ENCODE data around the gene DENND4A.

The DENND4A gene

DNA sequence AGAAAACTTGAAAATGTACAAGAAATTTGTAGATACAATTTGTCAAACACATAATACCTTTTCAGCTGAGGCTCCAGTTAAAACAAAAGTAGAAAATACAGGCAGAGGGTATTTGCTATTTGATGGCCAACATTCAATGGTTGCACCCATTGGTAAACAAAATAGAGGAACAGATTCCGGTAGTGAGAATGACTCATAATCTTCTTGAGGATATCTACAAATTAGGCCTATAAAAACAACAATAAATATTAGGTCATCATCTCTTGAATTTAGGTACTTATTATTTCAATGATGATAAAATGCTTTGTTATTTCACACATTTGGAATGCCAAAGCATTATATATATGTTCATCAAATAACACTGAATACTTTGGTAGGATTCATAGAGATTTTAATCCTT is 53.4 kb downstream of the DENND4A start (continued):
- TF ChIP-seq SETDB1 (IDR thresholded peaks at IDR 0.05; ENCODE audit: insufficient read length, low read length), result no peak
- TF ChIP-seq SP7 (tag by site-specific recombination; IDR thresholded peaks at IDR 0.05), result peak; percentile 58
- TF ChIP-seq ZNF398 (tag by site-specific recombination; IDR thresholded peaks at IDR 0.05), result 0 out of 2 replicates have a peak, but pooled peaks have one; percentile 6
- no peak for TF ChIP-seq PRDM4 (tag by site-specific recombination; IDR thresholded peaks at IDR 0.05)
- no peak for TF ChIP-seq ZNF626 (tag by site-specific recombination; IDR thresholded peaks at IDR 0.05)
- TF ChIP-seq BCL6B (tag by site-specific recombination; IDR thresholded peaks at IDR 0.05), result no peak
- no peak for TF ChIP-seq ZNF670 (tag by site-specific recombination; IDR thresholded peaks at IDR 0.05; ENCODE audit: low read depth)
- TF ChIP-seq ZNF23 (tag by site-specific recombination; IDR thresholded peaks at IDR 0.05; ENCODE audit: borderline replicate concordance), result no peak
- TF ChIP-seq, protein P1, sequence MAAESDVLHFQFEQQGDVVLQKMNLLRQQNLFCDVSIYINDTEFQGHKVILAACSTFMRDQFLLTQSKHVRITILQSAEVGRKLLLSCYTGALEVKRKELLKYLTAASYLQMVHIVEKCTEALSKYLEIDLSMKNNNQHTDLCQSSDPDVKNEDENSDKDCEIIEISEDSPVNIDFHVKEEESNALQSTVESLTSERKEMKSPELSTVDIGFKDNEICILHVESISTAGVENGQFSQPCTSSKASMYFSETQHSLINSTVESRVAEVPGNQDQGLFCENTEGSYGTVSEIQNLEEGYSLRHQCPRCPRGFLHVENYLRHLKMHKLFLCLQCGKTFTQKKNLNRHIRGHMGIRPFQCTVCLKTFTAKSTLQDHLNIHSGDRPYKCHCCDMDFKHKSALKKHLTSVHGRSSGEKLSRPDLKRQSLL (tag by site-specific recombination; IDR thresholded peaks at IDR 0.05), result no peak
- TF ChIP-seq ZNF211 (tag by site-specific recombination; IDR thresholded peaks at IDR 0.05; ENCODE audit: low read depth), result no peak
- no peak for TF ChIP-seq YY1 (tag by site-specific recombination; IDR thresholded peaks at IDR 0.05)
- no peak for TF ChIP-seq ZNF18 (tag by site-specific recombination; IDR thresholded peaks at IDR 0.05)
- no peak for TF ChIP-seq ZNF747 (tag by site-specific recombination; IDR thresholded peaks at IDR 0.05)
- TF ChIP-seq ZNF362 (tag by site-specific recombination; IDR thresholded peaks at IDR 0.05), result no peak
- no peak for TF ChIP-seq ZNF488 (tag by site-specific recombination; IDR thresholded peaks at IDR 0.05)
- no peak for TF ChIP-seq ZNF423 (tag by site-specific recombination; IDR thresholded peaks at IDR 0.05)
- TF ChIP-seq KLF7 (tag by site-specific recombination; IDR thresholded peaks at IDR 0.05; ENCODE audit: borderline replicate concordance), result no peak
- TF ChIP-seq ZNF292 (tag by site-specific recombination; IDR thresholded peaks at IDR 0.05; ENCODE audit: borderline replicate concordance, low read depth), result no peak

Measured in HEK293 (cell line).